Measurements from ENCODE around the gene EHBP1.

DNA sequence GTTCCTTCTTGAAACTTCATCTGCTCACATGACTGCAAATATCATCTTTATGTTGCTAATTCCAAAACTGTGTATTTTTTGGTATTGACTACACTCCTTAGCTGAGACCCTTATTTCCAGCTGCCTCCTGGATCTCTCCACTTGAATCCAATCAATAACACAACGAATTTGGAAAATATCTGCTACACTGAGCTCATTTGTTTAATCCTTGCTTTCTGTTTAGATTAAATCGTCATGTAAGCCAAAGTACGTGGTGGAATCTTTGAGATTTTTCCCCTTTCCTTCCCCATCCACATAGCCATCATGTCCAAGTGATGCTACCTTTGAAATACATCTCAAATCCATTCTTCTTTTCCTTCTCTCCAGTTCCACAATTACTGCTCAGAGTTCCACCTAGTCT is 360.8 kb downstream of the EHBP1 start:
- TF ChIP-seq POLR2A (IDR thresholded peaks at IDR 0.05), result no peak
- TF ChIP-seq, protein P1, sequence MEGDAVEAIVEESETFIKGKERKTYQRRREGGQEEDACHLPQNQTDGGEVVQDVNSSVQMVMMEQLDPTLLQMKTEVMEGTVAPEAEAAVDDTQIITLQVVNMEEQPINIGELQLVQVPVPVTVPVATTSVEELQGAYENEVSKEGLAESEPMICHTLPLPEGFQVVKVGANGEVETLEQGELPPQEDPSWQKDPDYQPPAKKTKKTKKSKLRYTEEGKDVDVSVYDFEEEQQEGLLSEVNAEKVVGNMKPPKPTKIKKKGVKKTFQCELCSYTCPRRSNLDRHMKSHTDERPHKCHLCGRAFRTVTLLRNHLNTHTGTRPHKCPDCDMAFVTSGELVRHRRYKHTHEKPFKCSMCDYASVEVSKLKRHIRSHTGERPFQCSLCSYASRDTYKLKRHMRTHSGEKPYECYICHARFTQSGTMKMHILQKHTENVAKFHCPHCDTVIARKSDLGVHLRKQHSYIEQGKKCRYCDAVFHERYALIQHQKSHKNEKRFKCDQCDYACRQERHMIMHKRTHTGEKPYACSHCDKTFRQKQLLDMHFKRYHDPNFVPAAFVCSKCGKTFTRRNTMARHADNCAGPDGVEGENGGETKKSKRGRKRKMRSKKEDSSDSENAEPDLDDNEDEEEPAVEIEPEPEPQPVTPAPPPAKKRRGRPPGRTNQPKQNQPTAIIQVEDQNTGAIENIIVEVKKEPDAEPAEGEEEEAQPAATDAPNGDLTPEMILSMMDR (IDR thresholded peaks at IDR 0.05), result no peak
